Psoas muscle (tissue), 8 donors: ENCODE data around the gene MORF4L1. TPM values are rescaled to one million over a fixed set of nuclear protein-coding genes. Genes with fewer than 3 reads are reported as not detected.

ENCODE experiments used
- ATAC-seq, 4 donors: fragments of 200-7000 bp; cut with Tn5 transposase; one replicate each; pipeline ENCODE4 v1.9.1; 2020; ENCODE audit warnings: moderate library complexity in 3 of 4, mild to moderate bottlenecking in 2 of 4
- DNase-seq, 2 donors: peaks; one replicate each; pipeline ENCODE4 v3.0.0-alpha.2; 2020
- H3K27ac ChIP-seq: fragments of 200-600 bp; one replicate; pipeline ENCODE4 v1.8.0; 2022
- H3K27me3 ChIP-seq, 3 donors: fragments of 200-600 bp in 1 of 3; one replicate each; pipeline versions ENCODE4 v1.6.1 to v1.8.0; 2013 to 2022; ENCODE audit warnings: low read length in 2 of 3, mild to moderate bottlenecking in 2 of 3, moderate library complexity in 1 of 3; ENCODE audit not compliant: insufficient read depth in 3 of 3
- H3K36me3 ChIP-seq, 2 donors: fragments of 200-600 bp in 1 of 2; one replicate each; pipeline versions ENCODE4 v1.6.1 to v1.8.0; 2013 to 2022; ENCODE audit warnings: low read depth in 1 of 2, mild to moderate bottlenecking in 1 of 2, moderate library complexity in 1 of 2; ENCODE audit not compliant: insufficient read depth in 1 of 2
- H3K4me1 ChIP-seq: fragments of 200-600 bp; one replicate; pipeline ENCODE4 v1.8.0; 2022
- H3K4me3 ChIP-seq: fragments of 200-600 bp; one replicate; pipeline ENCODE4 v1.8.0; 2022; ENCODE audit warnings: mild to moderate bottlenecking
- H3K9me3 ChIP-seq: fragments of 200-600 bp; one replicate; pipeline ENCODE4 v1.8.0; 2022
- CTCF ChIP-seq: fragments of 200-600 bp; IDR thresholded peaks from one replicate; pipeline ENCODE4 v1.8.0; 2022; ENCODE audit warnings: antibody characterized with exemption
- WGBS, 3 donors: extraction: QIAGEN DNeasy Blood & Tissue Kit; methylation state at CpG; one replicate each; pipeline versions ENCODE4 v1.1.6 to v1.1.7; 2013; 5-methylcytosine and 5-hydroxymethylcytosine counted together
- intact Hi-C, 2 donors: fragments of 100-400 bp; cut with DNase I; formaldehyde crosslinking; loops; one replicate each; pipeline versions ENCODE4 v1.11.0 to v1.14.2; 2022
- polyA plus RNA-seq, 3 donors: library from polyadenylated mRNA; stranded (reverse); fragments of 200-250 nt; gene quantifications; one replicate each; pipeline ENCODE4 v1.2.3, GENCODE V29; 2013
- total RNA-seq, 4 donors: library from RNA; stranded (reverse); fragmentation: NEBNext Ultra II Directional in 2 of 4; extraction: Animal tissue kit (Norgen Biotek cat#: 25700) in 2 of 4; gene quantifications; one replicate each; pipeline versions ENCODE4 v1.2.1 to v1.2.4, GENCODE V29; 2021 to 2023
- donor health status: healthy with polysubstance abuse.
- donor health status: DM: no; HTN: no; CAD: no; lungs with moderate emphysema.
- donor health status: Bipolar disorder and iron deficiency.
- donor health status: healthy.
- donor health status: DM: yes; HTN: yes; CAD: no.
- donor health status: DM: no; HTN: no; CAD: no.
- donor health status: DM: no; HTN: no; CAD: no.
- donor health status: DM: yes; HTN: yes; CAD: no.

MORF4L1 gene
- total and polyA plus RNA-seq, 7 donors: 262 to 679 (median 327) TPM

- peak; percentile 58 for TF ChIP-seq CTCF
- Histone ChIP-seq H3K27me3 (no peaks in the 10 kb centered on the region), H3K9me3 (no peaks in the 10 kb centered on the region), H3K27ac (no peak overlapping the region), H3K4me1 (peaks cover 14% of the 10 kb centered on the region), H3K36me3 (peaks cover 0 to 88% of the 10 kb centered on the region in 2 donors), H3K4me3 (no peak overlapping the region)
- peak; percentile 30 to 54 (median 50) for ATAC-seq
- intact Hi-C loops: loop anchor here (2.0 to 10.0 kb wide), 3 partner anchors 69 to 275 kb away; no protein-coding TSS in a partner anchor
- no peak for DNase-seq
- WGBS, 3 donors: 54 to 59% (median 59%) methylated on average over 5 of the region's 5 CpGs
These were observed 37.1 kb downstream of the MORF4L1 start for GRCh38 chr15:78909791-78910228.

GRCh38 chr15:78910271-78910670, 37.6 kb downstream of the MORF4L1 start:
- WGBS, 3 donors: 79 to 82% (median 80%) methylated on average over 7 of the region's 7 CpGs
- intact Hi-C loops: loop anchor here in 1 of 2 donors (10.0 kb wide), 1 partner anchor 275 kb away; no protein-coding TSS in a partner anchor

GRCh38 chr15:78912316-78912715, 39.6 kb downstream of the MORF4L1 start:
- peaks cover 2 to 71% of the 10 kb centered on the region in 2 donors for H3K36me3 ChIP-seq

More at GRCh38 chr15:78910271-78910670, 37.6 kb downstream of the MORF4L1 start:
- ATAC-seq (no peak), DNase-seq (no peak)
- H3K4me1 ChIP-seq: peaks cover 14% of the 10 kb centered on the region
- no peak overlapping the region for H3K27ac ChIP-seq
- no peaks in the 10 kb centered on the region for H3K27me3 ChIP-seq
- no peak overlapping the region for H3K4me3 ChIP-seq
- H3K9me3 ChIP-seq: no peaks in the 10 kb centered on the region
- peaks cover 0 to 85% of the 10 kb centered on the region in 2 donors for H3K36me3 ChIP-seq
- TF ChIP-seq CTCF: no peak

GRCh38 chr15:78913012-78913411, 40.3 kb downstream of the MORF4L1 start:
- Histone ChIP-seq H3K27me3 (no peaks in the 10 kb centered on the region), H3K4me3 (no peak overlapping the region), H3K9me3 (no peaks in the 10 kb centered on the region), H3K27ac (no peak overlapping the region), H3K4me1 (no peaks in the 10 kb centered on the region), H3K36me3 (peaks cover 2 to 65% of the 10 kb centered on the region in 2 donors)
- ATAC-seq (no peak), DNase-seq (no peak)
- WGBS, 3 donors: 79 to 95% (median 87%) methylated on average over 3 of the region's 3 CpGs
- TF ChIP-seq CTCF: no peak
- intact Hi-C loops: loop anchor here in 1 of 2 donors (10.0 kb wide), 1 partner anchor 272 kb away; no protein-coding TSS in a partner anchor

More at GRCh38 chr15:78912316-78912715, 39.6 kb downstream of the MORF4L1 start:
- no peak overlapping the region for H3K4me3 ChIP-seq
- TF ChIP-seq CTCF: no peak
- no peaks in the 10 kb centered on the region for H3K4me1 ChIP-seq
- H3K27ac ChIP-seq: no peak overlapping the region
- H3K27me3 ChIP-seq: no peaks in the 10 kb centered on the region
- intact Hi-C loops: loop anchor here in 1 of 2 donors (10.0 kb wide), 1 partner anchor 272 kb away; no protein-coding TSS in a partner anchor
- ATAC-seq (no peak), DNase-seq (no peak)
- no peaks in the 10 kb centered on the region for H3K9me3 ChIP-seq
- 89 to 96% (median 90%) methylated on average over 2 of the region's 2 CpGs for WGBS, 3 donors
